H9 (cell line): ENCODE results near the gene ZNF101. TPM values are rescaled to one million over a fixed set of nuclear protein-coding genes. Genes with fewer than 3 reads are reported as not detected.

Source experiments
- DNase-seq: peaks from one replicate; pipeline ENCODE4 v3.0.0-alpha.2; 2017
- H2AFZ ChIP-seq: one replicate; pipeline ENCODE4 v1.6.1; 2013; ENCODE audit warnings: mild to moderate bottlenecking, low read length, control low read depth, moderate library complexity
- H2AK5ac ChIP-seq: 2 replicates; pipeline ENCODE4 v1.6.1; 2013; ENCODE audit warnings: low read length, control low read depth, mixed read lengths; ENCODE audit not compliant: insufficient read length
- H2BK120ac ChIP-seq: one replicate; pipeline ENCODE4 v1.6.1; 2013; ENCODE audit warnings: low read depth, mild to moderate bottlenecking, low read length, control low read depth, inconsistent platforms; ENCODE audit not compliant: poor library complexity, severe bottlenecking
- H2BK12ac ChIP-seq: 2 replicates; pipeline ENCODE4 v1.6.1; 2013; ENCODE audit warnings: low read length, control low read depth, mixed read lengths, low read depth; ENCODE audit not compliant: insufficient read length
- H2BK15ac ChIP-seq: 2 replicates; pipeline ENCODE4 v1.6.1; 2013; ENCODE audit warnings: low read depth, low read length, control low read depth
- H2BK20ac ChIP-seq: one replicate; pipeline ENCODE4 v1.6.1; 2013; ENCODE audit warnings: low read depth, mild to moderate bottlenecking, low read length, control low read depth, inconsistent platforms; ENCODE audit not compliant: poor library complexity, severe bottlenecking
- H2BK5ac ChIP-seq: 2 replicates; pipeline ENCODE4 v1.6.1; 2013; ENCODE audit warnings: low read length, control low read depth, mixed read lengths; ENCODE audit not compliant: insufficient read length
- H3K14ac ChIP-seq: 2 replicates; pipeline ENCODE4 v1.6.1; 2013; ENCODE audit warnings: low read length, control low read depth; ENCODE audit not compliant: insufficient read depth
- H3K18ac ChIP-seq: 2 replicates; pipeline ENCODE4 v1.6.1; 2013; ENCODE audit warnings: low read depth, mild to moderate bottlenecking, mixed read lengths, low read length, control low read depth; ENCODE audit not compliant: insufficient read length
- H3K23ac ChIP-seq: 2 replicates; pipeline ENCODE4 v1.6.1; 2013; ENCODE audit warnings: low read length, control low read depth, mixed read lengths, low read depth; ENCODE audit not compliant: insufficient read length
- H3K23me2 ChIP-seq: 2 replicates; pipeline ENCODE4 v1.6.1; 2013; ENCODE audit warnings: low read depth, mild to moderate bottlenecking, mixed read lengths, low read length, control low read depth; ENCODE audit not compliant: insufficient read length, poor library complexity, severe bottlenecking
- H3K27ac ChIP-seq: 2 replicates; pipeline ENCODE4 v1.5.1; 2013; ENCODE audit warnings: low read length, control low read depth, mixed read lengths, low read depth; ENCODE audit not compliant: insufficient read length
- H3K27me3 ChIP-seq: 2 replicates; pipeline ENCODE4 v1.6.1; 2013; ENCODE audit warnings: low read length, control low read depth, inconsistent platforms; ENCODE audit not compliant: insufficient read depth
- H3K4ac ChIP-seq: 2 replicates; pipeline ENCODE4 v1.6.1; 2013; ENCODE audit warnings: low read depth, mild to moderate bottlenecking, control low read depth, inconsistent platforms, low read length, moderate library complexity
- H3K4me1 ChIP-seq: 2 replicates; pipeline ENCODE4 v1.6.1; 2013; ENCODE audit warnings: low read length, control low read depth, inconsistent platforms; ENCODE audit not compliant: insufficient read depth
- H3K4me2 ChIP-seq: 2 replicates; pipeline ENCODE4 v1.6.1; 2013; ENCODE audit warnings: low read length, control low read depth, mixed read lengths; ENCODE audit not compliant: insufficient read length, insufficient read depth
- H3K56ac ChIP-seq: 2 replicates; pipeline ENCODE4 v1.6.1; 2013; ENCODE audit warnings: low read depth, mild to moderate bottlenecking, mixed read lengths, low read length, control low read depth; ENCODE audit not compliant: insufficient read length
- H3K79me1 ChIP-seq: 2 replicates; pipeline ENCODE4 v1.6.1; 2013; ENCODE audit warnings: low read depth, mild to moderate bottlenecking, moderate library complexity, low read length, control low read depth, inconsistent platforms; ENCODE audit not compliant: insufficient read depth, poor library complexity, severe bottlenecking
- H3K79me2 ChIP-seq: 2 replicates; pipeline ENCODE4 v1.6.1; 2013; ENCODE audit warnings: low read length, control low read depth, inconsistent platforms; ENCODE audit not compliant: insufficient read depth
- H3K9ac ChIP-seq: 2 replicates; pipeline ENCODE4 v1.6.1; 2013; ENCODE audit warnings: low read length, control low read depth, mixed read lengths; ENCODE audit not compliant: insufficient read length; ENCODE audit errors: extremely low read depth
- H3K9me3 ChIP-seq: one replicate; pipeline ENCODE4 v1.6.1; 2013; ENCODE audit warnings: low read depth, low read length, inconsistent platforms; ENCODE audit not compliant: control insufficient read depth
- H3T11ph ChIP-seq: one replicate; pipeline ENCODE4 v1.6.1; 2013; ENCODE audit warnings: mild to moderate bottlenecking, low read length, control low read depth, inconsistent platforms
- H4K20me1 ChIP-seq: one replicate; pipeline ENCODE4 v1.6.1; 2013; ENCODE audit not compliant: control insufficient read depth, insufficient read length, insufficient read depth
- H4K5ac ChIP-seq: 2 replicates; pipeline ENCODE4 v1.6.1; 2013; ENCODE audit warnings: low read depth, mild to moderate bottlenecking, mixed read lengths, low read length, control low read depth; ENCODE audit not compliant: insufficient read length
- H4K8ac ChIP-seq: replicated peaks from 2 replicates; pipeline ENCODE4 v1.6.1; 2013; ENCODE audit warnings: low read length, control low read depth, mixed read lengths, low read depth; ENCODE audit not compliant: insufficient read length
- H4K91ac ChIP-seq: 2 replicates; pipeline ENCODE4 v1.6.1; 2013; ENCODE audit warnings: low read depth, mild to moderate bottlenecking, moderate library complexity, mixed read lengths, low read length, control low read depth; ENCODE audit not compliant: insufficient read length
- H3K27ac Mint-ChIP-seq, 3 experiments: 2 replicates in 2 of 3; 3 replicates in 1 of 3; pipeline ENCODE4 v1.8.0; 2020 to 2021; ENCODE audit warnings: mixed read lengths in 3 of 3, mild to moderate bottlenecking in 1 of 3, moderate library complexity in 1 of 3
- H3K27me3 Mint-ChIP-seq: 2 replicates; pipeline ENCODE4 v1.8.0; 2021; ENCODE audit warnings: low read depth, mild to moderate bottlenecking, moderate library complexity, mixed read lengths
- H3K36me3 Mint-ChIP-seq, 3 experiments: 2 replicates in 2 of 3; 3 replicates in 1 of 3; pipeline ENCODE4 v1.8.0; 2020 to 2021; ENCODE audit warnings: low read depth in 3 of 3, mixed read lengths in 3 of 3; ENCODE audit not compliant: insufficient read depth in 1 of 3
- H3K4me1 Mint-ChIP-seq, 2 experiments: 2 replicates each; pipeline ENCODE4 v1.8.0; 2020; ENCODE audit warnings: mixed read lengths in 2 of 2
- H3K4me3 Mint-ChIP-seq, 2 experiments: 2 replicates in 1 of 2; 3 replicates in 1 of 2; pipeline ENCODE4 v1.8.0; 2020 to 2021; ENCODE audit warnings: mild to moderate bottlenecking in 2 of 2, mixed read lengths in 2 of 2, moderate library complexity in 1 of 2
- H3K9me3 Mint-ChIP-seq, 2 experiments: 2 replicates in 1 of 2; 3 replicates in 1 of 2; pipeline ENCODE4 v1.8.0; 2020; ENCODE audit warnings: mild to moderate bottlenecking in 2 of 2, mixed read lengths in 2 of 2, moderate library complexity in 1 of 2
- WGBS: extraction: QIAGEN DNeasy Blood & Tissue Kit; methylation state at CpG from one replicate; pipeline ENCODE4 v1.1.7; 2013; ENCODE audit warnings: missing lambda C conversion rate, low lambda C conversion rate, mixed read lengths; ENCODE audit not compliant: insufficient read length; ENCODE audit errors: extremely low coverage; 5-methylcytosine and 5-hydroxymethylcytosine counted together
- total RNA-seq: library from RNA; stranded (reverse); gene quantifications from 2 replicates; pipeline ENCODE4 v1.2.1, GENCODE V29; 2021
- TF ChIP-seq, protein P1 (sequence below): fragments of 200-600 bp; sonication (generic); conservative IDR thresholded peaks from 3 replicates; pipeline ENCODE4 v1.8.0; 2021; ENCODE audit warnings: antibody characterized with exemption, mild to moderate bottlenecking

Gene ZNF101
- total RNA-seq, 1 experiment from 2014 or later, result 46.9 TPM

DNA sequence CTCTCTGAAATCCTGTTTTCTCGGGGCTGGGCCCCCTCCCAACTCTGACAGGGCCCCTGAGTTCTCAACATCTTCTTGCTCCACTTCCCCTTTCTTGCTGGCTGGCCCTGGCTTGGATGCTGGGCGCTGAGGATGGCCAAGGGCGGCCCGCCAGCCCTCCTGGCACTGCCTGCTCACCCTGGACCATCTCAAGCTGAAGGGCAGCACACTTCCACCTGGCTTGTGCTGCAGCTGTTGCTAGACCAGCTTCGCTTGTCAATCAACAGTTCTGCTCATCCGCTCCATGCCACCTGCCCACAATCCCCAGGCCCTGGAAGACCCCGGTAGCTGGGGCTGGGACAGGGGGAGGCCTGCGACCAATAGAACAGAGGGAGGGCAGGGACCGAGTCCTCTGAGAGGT, 18.3 kb upstream of the ZNF101 start:
- no peak overlapping the region for H4K5ac ChIP-seq
- no peak overlapping the region for H3K4me3 Mint-ChIP-seq

More for the DNA sequence above, 18.3 kb upstream of the ZNF101 start:
- Histone ChIP-seq H2BK20ac (no peak overlapping the region), H4K8ac (no peak overlapping the region), H3K18ac (no peak overlapping the region), H2AFZ (no peak overlapping the region), H4K91ac (no peak overlapping the region), H2BK120ac (no peak overlapping the region), H4K20me1 (no peaks in the 10 kb centered on the region), H2BK12ac (no peak overlapping the region), H3K4me2 (no peak overlapping the region), H2BK5ac (no peak overlapping the region), H3K79me1 (no peaks in the 10 kb centered on the region), H3K14ac (no peak overlapping the region), H2BK15ac (no peak overlapping the region), H3K4me1 (no peaks in the 10 kb centered on the region), H2AK5ac (no peak overlapping the region), H3K27ac (no peak overlapping the region), H3K79me2 (no peaks in the 10 kb centered on the region), H3K27me3 (no peaks in the 10 kb centered on the region), H3K23ac (no peak overlapping the region), H3K4ac (no peak overlapping the region), H3K9ac (no peak overlapping the region), H3K9me3 (no peaks in the 10 kb centered on the region), H3K56ac (no peak overlapping the region), H3K23me2 (no peaks in the 10 kb centered on the region), H3T11ph (no peak overlapping the region)
- no peak overlapping the region for H3K27ac Mint-ChIP-seq
- no peaks in the 10 kb centered on the region for H3K9me3 Mint-ChIP-seq
- WGBS, result no CpG with 5 or more reads among the region's 9 CpGs
- DNase-seq, result no peak
- TF ChIP-seq, protein P1, sequence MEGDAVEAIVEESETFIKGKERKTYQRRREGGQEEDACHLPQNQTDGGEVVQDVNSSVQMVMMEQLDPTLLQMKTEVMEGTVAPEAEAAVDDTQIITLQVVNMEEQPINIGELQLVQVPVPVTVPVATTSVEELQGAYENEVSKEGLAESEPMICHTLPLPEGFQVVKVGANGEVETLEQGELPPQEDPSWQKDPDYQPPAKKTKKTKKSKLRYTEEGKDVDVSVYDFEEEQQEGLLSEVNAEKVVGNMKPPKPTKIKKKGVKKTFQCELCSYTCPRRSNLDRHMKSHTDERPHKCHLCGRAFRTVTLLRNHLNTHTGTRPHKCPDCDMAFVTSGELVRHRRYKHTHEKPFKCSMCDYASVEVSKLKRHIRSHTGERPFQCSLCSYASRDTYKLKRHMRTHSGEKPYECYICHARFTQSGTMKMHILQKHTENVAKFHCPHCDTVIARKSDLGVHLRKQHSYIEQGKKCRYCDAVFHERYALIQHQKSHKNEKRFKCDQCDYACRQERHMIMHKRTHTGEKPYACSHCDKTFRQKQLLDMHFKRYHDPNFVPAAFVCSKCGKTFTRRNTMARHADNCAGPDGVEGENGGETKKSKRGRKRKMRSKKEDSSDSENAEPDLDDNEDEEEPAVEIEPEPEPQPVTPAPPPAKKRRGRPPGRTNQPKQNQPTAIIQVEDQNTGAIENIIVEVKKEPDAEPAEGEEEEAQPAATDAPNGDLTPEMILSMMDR, result no peak
- peaks cover 37 to 94% (median 82%) of the 10 kb centered on the region in 3 experiments for H3K36me3 Mint-ChIP-seq
- no peaks in the 10 kb centered on the region for H3K4me1 Mint-ChIP-seq
- no peaks in the 10 kb centered on the region; the same call in 1 of the 2 replicates for H3K27me3 Mint-ChIP-seq
